Spleen (tissue), 13 donors: ENCODE measurements around the gene SNPH. TPM values are rescaled to one million over a fixed set of nuclear protein-coding genes. Genes with fewer than 3 reads are reported as not detected.
A peak's percentile ranks its signal among the peaks of the same experiment; 100 is the strongest.
"Not testable (repeated sequence)": the region's sequence is repeated elsewhere in the genome, so short reads cannot be mapped to it uniquely, and the experiment has no call there.

Experiments
- DNase-seq: peaks from one replicate; pipeline ENCODE4 v3.0.0-alpha.2; 2020
- H3K27ac ChIP-seq, 8 donors: fragments of 200-600 bp; sonication (generic) in 7 of 8; 1 replicate in 4 of 8; 2 replicates in 4 of 8; pipeline versions ENCODE4 v1.5.0 to v1.8.0; 2016 to 2021; ENCODE audit warnings: inconsistent platforms in 4 of 8, mild to moderate bottlenecking in 4 of 8, moderate library complexity in 1 of 8
- H3K27me3 ChIP-seq, 7 donors: fragments of 200-600 bp; sonication (generic) in 6 of 7; replicated peaks in 1 of 7; 1 replicate in 4 of 7; 2 replicates in 3 of 7; pipeline versions ENCODE4 v1.5.0 to v1.8.0; 2016 to 2021; ENCODE audit warnings: inconsistent platforms in 3 of 7, mild to moderate bottlenecking in 1 of 7
- H3K36me3 ChIP-seq, 6 donors: fragments of 200-600 bp; sonication (generic) in 5 of 6; 1 replicate in 4 of 6; 2 replicates in 2 of 6; pipeline versions ENCODE4 v1.5.0 to v1.8.0; 2016 to 2021; ENCODE audit warnings: inconsistent platforms in 2 of 6
- H3K4me1 ChIP-seq, 6 donors: fragments of 200-600 bp; sonication (generic) in 5 of 6; 1 replicate in 3 of 6; 2 replicates in 3 of 6; pipeline versions ENCODE4 v1.5.0 to v1.8.0; 2016 to 2021; ENCODE audit warnings: inconsistent platforms in 3 of 6
- H3K4me3 ChIP-seq, 8 donors: fragments of 200-600 bp; sonication (generic) in 7 of 8; 1 replicate in 4 of 8; 2 replicates in 4 of 8; pipeline versions ENCODE4 v1.5.0 to v1.8.0; 2016 to 2021; ENCODE audit warnings: inconsistent platforms in 4 of 8, mild to moderate bottlenecking in 4 of 8, moderate library complexity in 2 of 8
- H3K9me3 ChIP-seq, 8 donors: fragments of 200-600 bp; sonication (generic) in 7 of 8; 1 replicate in 4 of 8; 2 replicates in 4 of 8; pipeline versions ENCODE4 v1.5.0 to v1.8.0; 2016 to 2021; ENCODE audit warnings: inconsistent platforms in 4 of 8
- POLR2A ChIP-seq, 3 donors: fragments of 450-650 bp; IDR thresholded peaks; one replicate each; pipeline ENCODE4 v1.5.1; 2017; ENCODE audit warnings: antibody characterized with exemption in 3 of 3, mild to moderate bottlenecking in 1 of 3
- POLR2AphosphoS5 ChIP-seq, 3 donors: sonication (generic); formaldehyde crosslinking; IDR thresholded peaks; one replicate each; pipeline ENCODE4 v1.5.1; 2017; ENCODE audit warnings: antibody characterized with exemption in 3 of 3
- WGBS, 5 donors: extraction: QIAGEN DNeasy Blood & Tissue Kit in 3 of 5; methylation state at CpG; one replicate each; pipeline versions ENCODE4 v1.1.5 to v1.1.7; 2013 to 2018; 5-methylcytosine and 5-hydroxymethylcytosine counted together
- intact Hi-C: fragments of 100-400 bp; cut with DNase I; formaldehyde crosslinking; loops from one replicate; pipeline ENCODE4 v1.15.0; 2023; ENCODE audit warnings: low total_unique reads
- long read RNA-seq, 2 donors: transcript quantifications; one replicate each; lab custom pipeline, GENCODE V29; 2026
- polyA plus RNA-seq, 3 donors: library from polyadenylated mRNA; stranded (reverse); fragments of 200-250 nt; gene quantifications; one replicate each; pipeline ENCODE4 v1.2.1, GENCODE V29; 2013
- total RNA-seq, 7 donors: library from RNA; depleted of rRNA in 3 of 7; stranded (reverse); fragments of >200 nt in 3 of 7; fragmentation: NEBNext Ultra II Directional in 4 of 7; extraction: Animal tissue kit (Norgen Biotek cat#: 25700) in 4 of 7; gene quantifications; one replicate each; pipeline versions ENCODE4 v1.1.0 to v1.2.1, GENCODE V29; 2016 to 2021
- TF ChIP-seq, protein P1 (sequence below), 11 experiments: fragments of 200-600 bp in 7 of 11; fragments of 450-650 bp in 4 of 11; sonication (generic) in 4 of 11; IDR thresholded peaks in 8 of 11; conservative IDR thresholded peaks in 3 of 11; 1 replicate in 7 of 11; 2 replicates in 4 of 11; pipeline versions ENCODE4 v1.4.0 to v1.8.0; 2016 to 2021; ENCODE audit warnings: antibody characterized with exemption in 11 of 11, inconsistent platforms in 4 of 11, mild to moderate bottlenecking in 1 of 11
- donor health status: healthy with polysubstance abuse.
- donor health status: DM: no; HTN: no; CAD: no; lungs with moderate emphysema.
- donor health status: DM: no; HTN: no; CAD: no.
- donor health status: Bipolar disorder and iron deficiency.
- donor health status: healthy.
- donor health status: DM: no; HTN: no; CAD: no.
- donor health status: DM: yes; HTN: yes; CAD: no.

SNPH gene, protein sequence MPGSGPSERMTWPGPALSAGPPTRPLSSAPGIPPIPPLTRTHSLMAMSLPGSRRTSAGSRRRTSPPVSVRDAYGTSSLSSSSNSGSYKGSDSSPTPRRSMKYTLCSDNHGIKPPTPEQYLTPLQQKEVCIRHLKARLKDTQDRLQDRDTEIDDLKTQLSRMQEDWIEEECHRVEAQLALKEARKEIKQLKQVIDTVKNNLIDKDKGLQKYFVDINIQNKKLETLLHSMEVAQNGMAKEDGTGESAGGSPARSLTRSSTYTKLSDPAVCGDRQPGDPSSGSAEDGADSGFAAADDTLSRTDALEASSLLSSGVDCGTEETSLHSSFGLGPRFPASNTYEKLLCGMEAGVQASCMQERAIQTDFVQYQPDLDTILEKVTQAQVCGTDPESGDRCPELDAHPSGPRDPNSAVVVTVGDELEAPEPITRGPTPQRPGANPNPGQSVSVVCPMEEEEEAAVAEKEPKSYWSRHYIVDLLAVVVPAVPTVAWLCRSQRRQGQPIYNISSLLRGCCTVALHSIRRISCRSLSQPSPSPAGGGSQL
- total RNA-seq, result 1 to 10 TPM; 2.0 to 3.5 (median 2.3) TPM
- polyA plus RNA-seq, result 1 to 10 TPM in 1 of 3 donors, under 1 TPM in 2; 0.58 to 1.8 (median 0.80) TPM
- long read RNA-seq, donor 1, result 0 reads
- long read RNA-seq, donor 2, full-length matches to known transcripts, result 1 of 1 reads
- long read RNA-seq, donor 2, partial matches to known transcripts, result 0 of 1 reads
- long read RNA-seq, donor 2, other reads (novel, unspliced or antisense), result 0 of 1 reads

DNA sequence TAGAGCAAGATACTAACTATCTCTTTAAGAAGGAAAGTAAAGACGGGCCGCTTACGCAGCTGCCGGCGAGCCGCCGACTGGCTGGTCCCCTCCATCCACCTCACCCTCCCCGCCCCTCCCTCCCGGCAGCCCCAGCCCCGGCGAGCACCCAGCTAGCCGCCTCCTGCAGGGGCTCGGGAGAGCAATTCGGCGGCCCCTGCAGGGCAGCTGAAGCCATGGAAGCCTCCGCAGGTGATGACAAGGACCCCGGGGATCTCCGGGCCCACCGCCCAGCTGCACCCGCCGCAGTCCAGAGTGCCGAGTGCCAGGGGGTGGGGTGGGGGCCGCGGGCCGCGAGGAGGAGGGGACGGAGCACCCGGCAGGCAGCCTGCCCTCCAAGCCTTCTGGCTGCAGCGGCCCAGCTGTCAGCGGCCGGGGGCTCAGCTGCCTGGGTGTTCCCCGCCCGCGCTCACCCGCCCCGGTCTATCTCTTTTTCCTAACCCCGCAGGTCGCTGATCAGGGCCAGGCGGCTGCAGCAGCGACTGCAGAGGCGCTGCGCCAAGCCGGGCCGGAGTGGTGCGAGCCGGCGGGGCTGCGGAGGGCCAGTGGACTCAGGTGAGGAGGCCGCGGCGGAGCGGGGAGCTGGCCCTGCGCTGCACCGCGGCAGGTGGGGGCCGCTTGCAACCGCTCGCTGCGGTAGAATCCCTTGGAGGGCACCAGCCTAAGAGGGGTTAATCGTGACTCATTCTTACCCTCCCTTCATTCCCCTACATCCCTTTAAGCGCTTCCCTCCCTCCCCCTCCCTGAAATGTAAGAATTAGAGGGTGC, at the start of gene SNPH:
SNPH (plus strand) TSS at position 128 of the 807 bp plus-strand sequence. CDS start 29,946 bp downstream, outside the sequence.
- peak; percentile 92 for DNase-seq
- Histone ChIP-seq H3K27me3 (peaks cover 0 to 24% (median 0%) of the 10 kb centered on the region in 7 donors), H3K4me3 (peak within 1 kb of the TSS; percentile 61 to 93 (median 72)), H3K9me3 (peaks cover 0 to 8% (median 0%) of the 10 kb centered on the region in 8 donors), H3K36me3 (no peaks in the 10 kb centered on the region), H3K27ac (peak within 1 kb of the TSS in 4 of 8 donors; percentile 28 to 70 (median 59)), H3K4me1 (peaks cover 0 to 27% (median 18%) of the 10 kb centered on the region in 6 donors)
- TF ChIP-seq, protein P1, sequence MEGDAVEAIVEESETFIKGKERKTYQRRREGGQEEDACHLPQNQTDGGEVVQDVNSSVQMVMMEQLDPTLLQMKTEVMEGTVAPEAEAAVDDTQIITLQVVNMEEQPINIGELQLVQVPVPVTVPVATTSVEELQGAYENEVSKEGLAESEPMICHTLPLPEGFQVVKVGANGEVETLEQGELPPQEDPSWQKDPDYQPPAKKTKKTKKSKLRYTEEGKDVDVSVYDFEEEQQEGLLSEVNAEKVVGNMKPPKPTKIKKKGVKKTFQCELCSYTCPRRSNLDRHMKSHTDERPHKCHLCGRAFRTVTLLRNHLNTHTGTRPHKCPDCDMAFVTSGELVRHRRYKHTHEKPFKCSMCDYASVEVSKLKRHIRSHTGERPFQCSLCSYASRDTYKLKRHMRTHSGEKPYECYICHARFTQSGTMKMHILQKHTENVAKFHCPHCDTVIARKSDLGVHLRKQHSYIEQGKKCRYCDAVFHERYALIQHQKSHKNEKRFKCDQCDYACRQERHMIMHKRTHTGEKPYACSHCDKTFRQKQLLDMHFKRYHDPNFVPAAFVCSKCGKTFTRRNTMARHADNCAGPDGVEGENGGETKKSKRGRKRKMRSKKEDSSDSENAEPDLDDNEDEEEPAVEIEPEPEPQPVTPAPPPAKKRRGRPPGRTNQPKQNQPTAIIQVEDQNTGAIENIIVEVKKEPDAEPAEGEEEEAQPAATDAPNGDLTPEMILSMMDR (IDR thresholded peaks at IDR 0.05 in 8 of 11, conservative IDR thresholded peaks at IDR 0.05 in 3 of 11), result no peak
- TF ChIP-seq POLR2AphosphoS5 (IDR thresholded peaks at IDR 0.05) (peak; percentile 16 to 56 (median 51)), POLR2A (IDR thresholded peaks at IDR 0.05) (no peak)
- intact Hi-C loops, result no loop called here
- WGBS, 5 donors, result 0 to 1% (median 0%) methylated on average over 13 to 61 of the region's 61 CpGs

DNA sequence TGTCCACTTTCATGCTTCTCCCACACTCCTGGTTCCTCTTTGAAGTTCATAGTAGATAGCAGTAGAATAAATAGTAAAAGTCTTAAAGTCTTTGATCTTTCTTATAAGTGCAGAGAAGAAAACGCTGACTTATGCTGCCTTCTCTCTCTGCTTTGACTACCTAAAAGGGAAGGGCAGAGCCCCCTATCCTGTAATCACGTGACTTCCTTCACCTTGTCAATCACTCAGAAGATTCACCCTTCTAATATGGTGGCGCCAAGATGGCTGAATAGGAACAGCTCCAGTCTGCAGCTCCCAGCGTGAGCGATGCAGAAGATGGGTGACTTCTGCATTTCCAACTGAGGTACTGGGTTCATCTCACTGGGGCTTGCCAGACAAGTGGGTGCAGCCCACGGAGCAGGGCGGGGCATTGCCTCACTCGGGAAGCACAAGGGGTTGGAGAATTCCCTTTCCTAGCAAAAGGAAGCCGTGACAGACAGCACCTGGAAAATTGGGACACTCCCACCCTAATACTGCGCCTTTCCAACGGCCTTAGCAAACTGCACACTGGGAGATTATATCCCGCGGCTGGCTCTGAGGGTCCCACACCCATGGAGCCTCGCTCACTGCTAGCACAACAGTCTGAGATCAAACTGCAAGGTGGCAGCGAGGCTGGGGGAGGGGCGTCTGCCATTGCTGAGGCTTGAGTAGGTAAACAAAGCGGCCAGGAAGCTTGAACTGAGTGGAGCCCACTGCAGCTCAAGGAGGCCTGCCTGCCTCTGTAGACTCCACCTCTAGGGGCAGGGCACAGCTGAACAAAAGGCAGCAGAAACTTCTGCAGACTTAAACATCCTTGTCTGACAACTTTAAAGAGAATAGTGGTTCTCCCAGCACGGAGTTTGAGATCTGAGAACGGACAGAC, 49.3 kb upstream of the SNPH start:
- not testable (repeated sequence) for H3K9me3 ChIP-seq, H3K4me1 ChIP-seq, DNase-seq, H3K27ac ChIP-seq, H3K4me3 ChIP-seq, H3K36me3 ChIP-seq
- intact Hi-C loops, result loop anchor here (10.0 kb wide), 1 partner anchor 262 kb away; no protein-coding TSS in a partner anchor
- peaks cover 0 to 35% (median 0%) of the 10 kb centered on the region in 7 donors for H3K27me3 ChIP-seq
- WGBS, 5 donors, result 82 to 86% (median 85%) methylated on average over 14 to 19 of the region's 19 CpGs

DNA sequence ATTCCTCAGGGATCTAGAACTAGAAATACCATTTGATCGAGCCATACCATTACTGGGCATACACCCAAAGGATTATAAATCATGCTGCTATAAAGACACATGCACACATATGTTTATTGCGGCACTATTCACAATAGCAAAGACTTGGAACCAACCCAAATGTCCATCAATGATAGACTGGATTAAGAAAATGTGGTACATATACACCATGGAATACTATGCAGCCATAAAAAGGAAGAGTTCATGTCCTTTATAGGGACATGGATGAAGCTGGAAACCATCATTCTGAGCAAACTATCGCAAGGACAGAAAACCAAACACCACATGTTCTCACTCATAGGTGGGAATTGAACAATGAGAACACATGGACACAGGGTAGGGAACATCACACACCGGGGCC, 43.3 kb upstream of the SNPH start:
- peaks cover 0 to 25% (median 16%) of the 10 kb centered on the region in 6 donors for H3K4me1 ChIP-seq
- intact Hi-C loops, H3K4me3 ChIP-seq, H3K36me3 ChIP-seq, DNase-seq, H3K27ac ChIP-seq: not testable (repeated sequence)
- whole genome bisulfite sequencing, 5 donors, result 91 to 99% (median 96%) methylated on average over 3 to 4 of the region's 4 CpGs
- H3K9me3 ChIP-seq, result peaks cover 0 to 18% (median 9%) of the 10 kb centered on the region in 8 donors
- H3K27me3 ChIP-seq, result peaks cover 0 to 26% (median 18%) of the 10 kb centered on the region in 7 donors

DNA sequence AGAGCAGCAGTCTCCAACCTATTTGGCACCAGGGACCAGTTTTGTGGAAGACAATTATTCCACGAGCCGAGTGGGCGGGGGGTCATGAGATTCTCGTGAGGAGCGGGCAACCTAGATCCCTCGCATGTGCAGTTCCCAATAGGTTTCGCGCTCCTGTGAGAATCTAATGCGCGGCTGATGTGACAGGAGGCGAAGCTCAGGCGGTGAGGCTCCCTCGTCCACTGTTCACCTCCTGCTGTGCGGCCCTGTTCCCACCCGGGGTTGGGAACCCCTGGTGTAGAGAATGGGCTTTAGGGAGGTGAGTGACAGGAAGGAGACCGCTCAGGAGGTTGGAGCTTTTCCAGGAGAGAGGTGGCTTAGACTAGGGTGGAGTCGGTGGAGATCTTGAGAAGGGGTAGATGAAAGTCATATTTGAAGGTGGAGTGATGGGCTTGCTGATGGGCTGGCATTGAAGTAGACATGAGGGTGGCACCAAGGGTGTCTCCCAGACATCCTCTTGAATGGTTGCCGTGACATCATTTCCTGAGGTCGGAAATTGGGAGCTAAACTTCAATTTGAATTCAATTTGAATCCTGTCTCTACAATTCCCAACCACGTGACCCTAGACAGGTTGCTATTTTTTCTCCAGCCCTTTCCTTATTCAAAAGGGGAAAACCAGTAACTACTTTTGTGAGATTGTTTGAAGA, 41.7 kb upstream of the SNPH start:
- Histone ChIP-seq H3K9me3 (peaks cover 0 to 18% (median 9%) of the 10 kb centered on the region in 8 donors), H3K27ac (no peak overlapping the region), H3K36me3 (no peaks in the 10 kb centered on the region), H3K27me3 (peaks cover 0 to 42% (median 34%) of the 10 kb centered on the region in 7 donors), H3K4me1 (peaks cover 0 to 25% (median 16%) of the 10 kb centered on the region in 6 donors), H3K4me3 (no peak overlapping the region)
- no peak for DNase-seq
- intact Hi-C loops, result no loop called here
- TF ChIP-seq, protein P1 (IDR thresholded peaks at IDR 0.05 in 8 of 11, conservative IDR thresholded peaks at IDR 0.05 in 3 of 11), result no peak
- no peak for TF ChIP-seq POLR2A (IDR thresholded peaks at IDR 0.05)
- TF ChIP-seq POLR2AphosphoS5 (IDR thresholded peaks at IDR 0.05), result no peak
- 82 to 86% (median 83%) methylated on average over 20 of the region's 20 CpGs for WGBS, 5 donors
